Stimulated activated CD8-positive, alpha-beta memory T cell treated with anti-CD3 and anti-CD28 coated beads, Interleukin-15, amount 100 ng/mL, for 24 hours (primary cell): ENCODE results near the gene FBXO48.

Experiments
- DNase-seq: peaks from one replicate; pipeline ENCODE4 v3.0.0-alpha.2; 2020; ENCODE audit warnings: low read depth

The FBXO48 gene

GRCh38 chr2:68411397-68412126, 55.5 kb downstream of the FBXO48 start:
- no peak for DNase-seq
